VCaP (cell line): ENCODE results near the gene TAS2R8.

Experiments used
- H3K27ac ChIP-seq: fragments of 450-650 bp; 2 replicates; pipeline ENCODE4 v1.5.1; 2017
- TF ChIP-seq, protein P1 (sequence below): fragments of 450-650 bp; conservative IDR thresholded peaks from 2 replicates; pipeline ENCODE4 v1.5.1; 2017; ENCODE audit warnings: mild to moderate bottlenecking, moderate library complexity

The TAS2R8 gene, protein sequence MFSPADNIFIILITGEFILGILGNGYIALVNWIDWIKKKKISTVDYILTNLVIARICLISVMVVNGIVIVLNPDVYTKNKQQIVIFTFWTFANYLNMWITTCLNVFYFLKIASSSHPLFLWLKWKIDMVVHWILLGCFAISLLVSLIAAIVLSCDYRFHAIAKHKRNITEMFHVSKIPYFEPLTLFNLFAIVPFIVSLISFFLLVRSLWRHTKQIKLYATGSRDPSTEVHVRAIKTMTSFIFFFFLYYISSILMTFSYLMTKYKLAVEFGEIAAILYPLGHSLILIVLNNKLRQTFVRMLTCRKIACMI

DNA sequence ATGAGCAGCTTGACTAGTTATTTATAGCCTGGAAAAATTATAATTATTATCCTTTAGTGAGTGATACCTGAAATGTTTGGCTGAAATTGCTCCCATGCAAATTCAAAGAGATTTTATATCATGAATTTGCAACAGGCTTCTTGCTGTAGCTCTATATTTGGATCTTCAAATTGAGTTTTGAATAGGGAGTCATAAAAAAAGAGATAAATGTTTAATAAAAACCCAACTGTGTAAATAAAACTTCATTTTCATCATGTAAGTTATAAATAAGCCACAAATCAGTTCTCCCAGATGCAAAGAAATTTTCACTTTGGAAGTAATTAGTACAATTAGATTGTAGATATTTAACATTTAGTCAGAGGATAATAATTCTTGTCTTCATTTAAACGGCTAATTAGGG lies at the start of gene TAS2R8:
TAS2R8 (minus strand) TSS at position 101 of the 400 bp plus-strand sequence. CDS start 306 bp downstream, outside the sequence.
- no peak within 1 kb of the TSS for H3K27ac ChIP-seq
- TF ChIP-seq, protein P1, sequence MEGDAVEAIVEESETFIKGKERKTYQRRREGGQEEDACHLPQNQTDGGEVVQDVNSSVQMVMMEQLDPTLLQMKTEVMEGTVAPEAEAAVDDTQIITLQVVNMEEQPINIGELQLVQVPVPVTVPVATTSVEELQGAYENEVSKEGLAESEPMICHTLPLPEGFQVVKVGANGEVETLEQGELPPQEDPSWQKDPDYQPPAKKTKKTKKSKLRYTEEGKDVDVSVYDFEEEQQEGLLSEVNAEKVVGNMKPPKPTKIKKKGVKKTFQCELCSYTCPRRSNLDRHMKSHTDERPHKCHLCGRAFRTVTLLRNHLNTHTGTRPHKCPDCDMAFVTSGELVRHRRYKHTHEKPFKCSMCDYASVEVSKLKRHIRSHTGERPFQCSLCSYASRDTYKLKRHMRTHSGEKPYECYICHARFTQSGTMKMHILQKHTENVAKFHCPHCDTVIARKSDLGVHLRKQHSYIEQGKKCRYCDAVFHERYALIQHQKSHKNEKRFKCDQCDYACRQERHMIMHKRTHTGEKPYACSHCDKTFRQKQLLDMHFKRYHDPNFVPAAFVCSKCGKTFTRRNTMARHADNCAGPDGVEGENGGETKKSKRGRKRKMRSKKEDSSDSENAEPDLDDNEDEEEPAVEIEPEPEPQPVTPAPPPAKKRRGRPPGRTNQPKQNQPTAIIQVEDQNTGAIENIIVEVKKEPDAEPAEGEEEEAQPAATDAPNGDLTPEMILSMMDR, result no peak

DNA sequence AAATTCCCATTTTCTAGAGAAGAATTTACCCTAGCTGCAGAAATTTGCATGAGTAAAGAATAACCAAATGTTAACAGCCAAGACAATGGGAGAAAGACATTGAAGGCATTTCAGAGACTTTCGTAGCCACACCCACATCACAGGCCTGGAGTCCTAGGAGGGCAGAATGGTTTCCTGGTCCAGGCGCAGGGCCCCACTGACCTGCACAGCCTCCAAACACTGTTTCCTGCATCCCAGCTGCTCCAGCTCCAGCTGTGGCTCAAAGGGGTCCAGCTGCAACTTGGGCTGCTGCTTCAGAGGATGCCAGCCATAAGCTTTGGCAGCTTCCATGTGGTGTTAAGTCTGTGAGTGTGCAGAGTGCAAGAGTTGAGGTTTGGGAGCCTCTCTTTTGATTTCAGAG lies 48.7 kb upstream of the TAS2R8 start:
- no peak overlapping the region for H3K27ac ChIP-seq
- TF ChIP-seq, protein P1, result no peak

DNA sequence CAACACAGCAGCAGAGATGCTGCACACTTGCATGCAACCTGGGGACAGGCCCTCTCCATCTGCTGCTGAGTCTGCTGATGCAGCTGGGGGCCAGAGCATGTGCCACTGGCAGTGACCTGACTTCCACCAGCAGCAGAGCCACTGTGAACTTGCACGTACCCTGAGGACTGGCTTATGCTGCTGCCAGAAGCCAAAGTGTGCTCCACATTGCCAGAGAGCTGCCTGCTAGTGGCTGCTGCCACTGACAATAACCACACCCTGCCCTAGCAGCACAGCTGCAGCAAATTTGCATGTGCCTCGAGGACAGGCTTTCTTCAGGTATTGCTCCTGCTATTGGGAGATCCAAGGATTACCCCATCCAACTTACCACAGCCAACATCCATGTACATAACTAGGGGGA lies 46.7 kb upstream of the TAS2R8 start:
- no peak overlapping the region for H3K27ac ChIP-seq
- TF ChIP-seq, protein P1, result no peak

DNA sequence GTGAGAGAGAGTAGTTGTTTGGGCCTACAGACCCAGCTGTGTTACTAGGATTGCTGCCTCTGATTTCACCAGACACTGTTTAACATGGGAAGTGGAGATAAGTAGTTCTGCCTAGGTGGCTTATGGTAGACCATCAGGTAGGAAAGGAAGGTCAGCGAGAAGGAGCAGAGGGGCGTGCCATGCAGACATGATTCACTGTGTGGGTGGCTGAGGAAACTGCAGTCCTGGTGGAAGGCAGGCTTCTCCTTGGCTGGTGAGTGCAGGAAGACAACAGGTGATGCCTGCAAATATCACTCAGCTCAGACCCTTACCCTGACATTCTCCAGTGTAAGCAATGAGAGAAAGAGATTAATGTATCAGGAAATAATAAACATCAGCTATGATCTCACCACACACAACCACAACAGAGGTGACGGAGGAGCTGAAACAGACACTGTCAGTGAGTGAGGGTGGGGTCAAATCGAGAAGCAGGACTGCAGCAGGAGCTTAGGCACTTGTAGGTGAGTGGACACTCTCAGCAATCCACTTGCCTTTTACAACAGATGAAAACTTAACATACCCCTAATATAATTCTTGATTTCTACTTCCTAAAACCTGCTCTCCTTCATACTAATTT lies 44.3 kb upstream of the TAS2R8 start:
- TF ChIP-seq, protein P1, result no peak
- H3K27ac ChIP-seq, result no peak overlapping the region

DNA sequence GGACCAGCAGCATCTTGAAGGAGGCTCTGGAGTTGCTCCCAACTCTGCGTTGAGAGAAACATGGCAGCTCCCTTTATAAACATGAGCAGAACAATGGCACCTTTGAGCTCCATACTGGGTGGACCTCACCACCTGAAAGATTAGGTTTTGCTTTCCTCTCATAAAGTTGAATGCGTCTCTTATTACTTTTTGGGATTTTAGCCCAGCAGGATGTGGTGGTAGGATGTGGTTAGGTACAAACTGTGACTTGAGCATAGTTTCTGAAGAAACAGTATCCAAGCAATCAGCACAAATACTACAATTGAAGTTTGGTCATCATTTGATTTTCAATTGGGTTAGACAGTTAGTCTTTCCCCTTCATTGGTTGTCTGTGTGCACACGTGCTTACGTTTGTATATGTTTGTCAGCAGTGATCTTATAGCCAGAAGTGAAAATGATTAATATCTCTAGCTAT lies 42.4 kb upstream of the TAS2R8 start, which contains the start of gene PRR4:
PRR4 (minus strand) TSS at position 51 of the 454 bp plus-strand sequence; CDS start at position 13, 38 bp downstream.
- H3K27ac ChIP-seq, result no peak within 1 kb of the TSS
- TF ChIP-seq, protein P1, result no peak

DNA sequence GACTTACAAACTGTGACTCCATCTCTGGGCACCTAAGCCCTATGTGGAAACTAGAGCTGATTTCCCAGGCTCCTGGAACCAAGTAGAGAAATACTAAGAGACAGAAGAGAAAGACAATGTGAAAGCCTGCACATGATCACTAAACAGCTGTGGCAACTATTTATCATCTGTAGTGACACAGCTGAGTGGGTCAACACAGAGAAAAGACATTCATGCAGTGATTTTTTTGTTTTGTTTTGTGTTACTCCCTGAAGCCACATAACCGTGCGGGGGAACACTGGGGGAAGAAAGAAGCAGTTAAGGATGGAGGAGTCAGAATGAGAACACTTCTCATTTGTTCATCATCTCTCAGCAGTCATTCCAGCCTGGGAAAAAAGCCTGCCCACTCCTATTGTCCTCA lies 40.7 kb upstream of the TAS2R8 start:
- TF ChIP-seq, protein P1, result no peak
- no peak overlapping the region for H3K27ac ChIP-seq

DNA sequence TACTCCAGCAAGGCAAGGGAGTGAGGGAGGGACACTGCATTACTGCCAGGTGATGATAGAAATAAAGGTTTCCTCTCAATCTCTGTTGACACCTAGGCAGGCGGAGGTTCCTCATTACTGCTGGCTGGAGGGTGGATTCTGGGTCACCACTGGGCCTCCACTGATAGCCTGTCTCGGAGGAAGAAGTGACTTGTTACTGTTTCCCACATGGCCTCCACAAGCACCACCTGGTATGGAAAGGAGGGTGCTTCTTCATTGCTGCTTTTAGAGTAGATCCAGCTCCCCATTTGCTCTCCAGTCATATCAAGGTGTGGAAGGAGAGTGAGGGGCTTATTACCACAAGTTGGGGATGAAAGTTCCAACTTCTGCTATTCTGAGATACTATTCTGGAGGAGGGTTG lies 35.8 kb upstream of the TAS2R8 start:
- H3K27ac ChIP-seq, result no peak overlapping the region
- TF ChIP-seq, protein P1, result no peak
